Liver (tissue), 9 donors: ENCODE results near the gene ZDHHC11. TPM values are rescaled to one million over a fixed set of nuclear protein-coding genes. Genes with fewer than 3 reads are reported as not detected.
A peak's percentile ranks its signal among the peaks of the same experiment; 100 is the strongest.

Source experiments
- DNase-seq: peaks from one replicate; pipeline ENCODE4 v3.0.0-alpha.2; 2017; ENCODE audit warnings: low spot score
- H3K27ac ChIP-seq, 2 donors: one replicate each; pipeline ENCODE4 v1.7.0; 2013; ENCODE audit warnings: inconsistent platforms in 2 of 2, low read length in 2 of 2, control low read depth in 1 of 2, low read depth in 1 of 2, mild to moderate bottlenecking in 1 of 2
- H3K27me3 ChIP-seq, 4 donors: one replicate each; pipeline versions ENCODE4 v1.6.1 to v1.7.0; 2013; ENCODE audit warnings: low read length in 3 of 4, inconsistent platforms in 1 of 4, mild to moderate bottlenecking in 1 of 4, moderate library complexity in 1 of 4; ENCODE audit not compliant: control insufficient read depth in 4 of 4, insufficient read depth in 4 of 4
- H3K36me3 ChIP-seq, 4 donors: one replicate each; pipeline versions ENCODE4 v1.6.1 to v1.7.0; 2013; ENCODE audit warnings: low read length in 3 of 4, mild to moderate bottlenecking in 3 of 4, low read depth in 1 of 4, moderate library complexity in 1 of 4; ENCODE audit not compliant: control insufficient read depth in 4 of 4, insufficient read depth in 3 of 4
- H3K4me1 ChIP-seq, 4 donors: one replicate each; pipeline versions ENCODE4 v1.6.1 to v1.7.0; 2013; ENCODE audit warnings: low read length in 3 of 4, mild to moderate bottlenecking in 3 of 4, moderate library complexity in 1 of 4; ENCODE audit not compliant: control insufficient read depth in 4 of 4, insufficient read depth in 4 of 4
- H3K4me3 ChIP-seq, 3 donors: one replicate each; pipeline versions ENCODE4 v1.6.1 to v1.7.0; 2013; ENCODE audit warnings: low read length in 3 of 3, control low read depth in 1 of 3, low read depth in 1 of 3, mild to moderate bottlenecking in 1 of 3
- H3K9ac ChIP-seq, 2 donors: one replicate each; pipeline ENCODE4 v1.7.0; 2013; ENCODE audit warnings: low read length in 2 of 2, mild to moderate bottlenecking in 2 of 2, moderate library complexity in 2 of 2, control low read depth in 1 of 2, low read depth in 1 of 2
- H3K9me3 ChIP-seq, 4 donors: one replicate each; pipeline versions ENCODE4 v1.6.1 to v1.7.0; 2013; ENCODE audit warnings: low read length in 3 of 4; ENCODE audit not compliant: control insufficient read depth in 4 of 4
- EGR1 ChIP-seq, 2 donors: IDR thresholded peaks; 2 replicates each; pipeline ENCODE4 v1.6.1; 2016 to 2018; ENCODE audit warnings: antibody characterized with exemption in 2 of 2, low read depth in 2 of 2
- FOXA1 ChIP-seq: IDR thresholded peaks from 2 replicates; pipeline ENCODE4 v1.6.1; 2016; ENCODE audit warnings: antibody characterized with exemption
- FOXA2 ChIP-seq: IDR thresholded peaks from 2 replicates; pipeline ENCODE4 v1.6.1; 2016; ENCODE audit warnings: antibody characterized with exemption
- GABPA ChIP-seq, 2 donors: IDR thresholded peaks in 1 of 2; conservative IDR thresholded peaks in 1 of 2; 2 replicates each; pipeline ENCODE4 v1.6.1; 2016; ENCODE audit warnings: antibody characterized with exemption in 2 of 2, mild to moderate bottlenecking in 1 of 2, moderate library complexity in 1 of 2
- HNF4A ChIP-seq, 2 donors: conservative IDR thresholded peaks; 2 replicates each; pipeline ENCODE4 v1.6.1; 2016; ENCODE audit warnings: antibody characterized with exemption in 2 of 2, mild to moderate bottlenecking in 2 of 2
- HNF4G ChIP-seq: IDR thresholded peaks from 2 replicates; pipeline ENCODE4 v1.6.1; 2016; ENCODE audit warnings: antibody characterized with exemption
- JUND ChIP-seq, 2 donors: IDR thresholded peaks; 2 replicates each; pipeline ENCODE4 v1.6.1; 2016; ENCODE audit warnings: antibody characterized with exemption in 2 of 2
- NR2F2 ChIP-seq: IDR thresholded peaks from 2 replicates; pipeline ENCODE4 v1.6.1; 2016; ENCODE audit warnings: antibody characterized with exemption
- RAD21 ChIP-seq, 2 donors: IDR thresholded peaks; 2 replicates each; pipeline ENCODE4 v1.6.1; 2016; ENCODE audit warnings: antibody characterized with exemption in 2 of 2, mild to moderate bottlenecking in 2 of 2
- RXRA ChIP-seq, 2 donors: IDR thresholded peaks; 2 replicates each; pipeline ENCODE4 v1.6.1; 2017 to 2018; ENCODE audit warnings: antibody characterized with exemption in 2 of 2, mild to moderate bottlenecking in 1 of 2
- SP1 ChIP-seq: IDR thresholded peaks from 2 replicates; pipeline ENCODE4 v1.6.1; 2018; ENCODE audit warnings: antibody characterized with exemption, mild to moderate bottlenecking
- TAF1 ChIP-seq: conservative IDR thresholded peaks from 2 replicates; pipeline ENCODE4 v1.6.1; 2016; ENCODE audit warnings: antibody characterized with exemption, mild to moderate bottlenecking
- YY1 ChIP-seq: IDR thresholded peaks from 2 replicates; pipeline ENCODE4 v1.6.1; 2016; ENCODE audit warnings: antibody characterized with exemption, mild to moderate bottlenecking
- WGBS: extraction: QIAGEN DNeasy Blood & Tissue Kit; methylation state at CpG from one replicate; pipeline ENCODE4 v1.1.7; 2013; 5-methylcytosine and 5-hydroxymethylcytosine counted together
- polyA plus RNA-seq, 2 donors: library from polyadenylated mRNA; stranded (reverse) in 1 of 2; unstranded in 1 of 2; fragments of 200-250 nt in 1 of 2; fragments of >200 nt in 1 of 2; fragmentation: Nextera tagmentation in 1 of 2; extraction: Ambion mirVana in 1 of 2; gene quantifications; one replicate each; pipeline versions ENCODE4 v1.2.1 to v1.2.3, GENCODE V29; 2013 to 2015
- total RNA-seq, 2 donors: library from RNA; depleted of rRNA; stranded (reverse); fragments of >200 nt; gene quantifications; one replicate each; pipeline ENCODE4 v1.2.3, GENCODE V29; 2014
- TF ChIP-seq, protein P1 (sequence below): IDR thresholded peaks from 2 replicates; pipeline ENCODE4 v1.6.1; 2016; ENCODE audit warnings: antibody characterized with exemption
- TF ChIP-seq, protein P2 (sequence below): IDR thresholded peaks from 2 replicates; pipeline ENCODE4 v1.6.1; 2016; ENCODE audit warnings: antibody characterized with exemption, mild to moderate bottlenecking
- TF ChIP-seq, protein P3 (sequence below): fragments of 150-350 bp; IDR thresholded peaks from 2 replicates; pipeline ENCODE4 v1.5.1; 2017; ENCODE audit warnings: improper control_type of control experiment, low read depth, low read length; ENCODE audit not compliant: missing input control
- TF ChIP-seq, protein P4 (sequence below): IDR thresholded peaks from 2 replicates; pipeline ENCODE4 v1.6.1; 2016; ENCODE audit warnings: antibody characterized with exemption
- TF ChIP-seq, protein P5 (sequence below): IDR thresholded peaks from 2 replicates; pipeline ENCODE4 v1.6.1; 2016; ENCODE audit warnings: antibody characterized with exemption
- donor health status: healthy.
- donor health status: healthy.
- donor health status: healthy.
- donor health status: healthy.
- donor health status: healthy.

The ZDHHC11 gene
- total and polyA plus RNA-seq, 4 donors: 0.93 to 3.2 (median 1.3) TPM

DNA sequence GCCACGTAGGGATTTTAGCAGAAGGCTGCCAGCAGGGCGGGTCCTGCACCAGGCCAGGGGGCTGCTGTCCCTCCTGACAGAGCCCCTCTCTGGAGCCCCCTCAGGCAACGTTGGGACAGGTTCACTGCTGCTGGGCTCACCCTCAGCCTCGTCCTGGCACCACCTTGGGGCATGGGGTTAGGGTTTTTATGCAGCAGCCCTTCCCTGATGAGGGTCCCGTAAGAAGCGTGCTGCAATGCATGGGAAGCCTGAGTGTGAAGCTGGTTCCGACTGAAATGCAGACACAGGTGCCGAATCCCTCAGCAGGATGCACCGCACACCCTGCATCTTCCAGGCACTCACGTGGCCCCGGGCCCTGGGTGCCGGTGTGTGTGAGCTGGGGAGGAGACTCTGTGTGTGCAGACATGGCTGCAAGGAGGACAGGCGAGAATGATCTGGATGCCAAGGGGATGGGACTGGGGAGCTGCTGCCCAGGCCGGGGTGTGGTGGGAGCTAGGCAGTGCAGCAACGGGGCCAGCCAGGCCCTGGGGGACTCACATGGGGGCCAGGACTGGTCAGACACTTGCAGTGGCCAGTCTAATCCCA is 93.3 kb downstream of the ZDHHC11 start:
- no peaks in the 10 kb centered on the region for H3K9me3 ChIP-seq
- 86% methylated on average over 15 of the region's 15 CpGs for WGBS
- peak overlapping the region in 1 of 2 donors; percentile 4 for H3K27ac ChIP-seq
- no peaks in the 10 kb centered on the region for H3K27me3 ChIP-seq
- H3K4me1 ChIP-seq: peaks cover 2 to 30% (median 15%) of the 10 kb centered on the region in 4 donors
- no peak overlapping the region for H3K9ac ChIP-seq
- no peak for DNase-seq
- TF ChIP-seq EGR1 (IDR thresholded peaks at IDR 0.05; ENCODE audit: low read depth in 2 of 2) (no peak), RXRA (IDR thresholded peaks at IDR 0.05) (no peak)
- H3K36me3 ChIP-seq: no peaks in the 10 kb centered on the region
- no peak overlapping the region for H3K4me3 ChIP-seq

DNA sequence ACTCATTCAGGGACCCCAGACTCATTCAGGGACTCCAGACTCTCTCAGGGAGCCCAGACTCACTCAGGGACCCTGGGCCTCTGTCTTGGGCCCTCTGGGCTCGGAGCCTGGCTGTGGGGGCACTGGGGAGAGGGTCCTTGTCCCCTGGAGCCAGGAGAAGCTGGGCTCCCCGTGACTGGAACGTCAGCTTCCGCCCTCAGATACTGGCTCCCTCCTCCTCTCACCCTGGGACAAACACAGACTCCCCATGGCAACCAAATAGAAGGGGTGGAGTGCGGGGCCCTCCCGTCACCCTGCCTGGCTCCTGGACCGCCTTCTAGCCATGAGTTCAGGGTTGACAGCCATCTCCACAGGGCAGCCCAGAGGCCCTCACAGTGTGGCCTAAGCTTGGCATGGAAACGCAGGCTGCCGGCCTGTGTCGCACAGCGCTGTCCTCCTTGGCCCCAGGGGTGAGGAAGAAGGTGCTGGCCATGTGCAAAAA is 93.9 kb downstream of the ZDHHC11 start:
- H3K27ac ChIP-seq: no peak overlapping the region

More for the DNA sequence above, 93.9 kb downstream of the ZDHHC11 start:
- TF ChIP-seq FOXA1 (no peak), NR2F2 (no peak), HNF4G (no peak), TAF1 (no peak), RXRA (IDR thresholded peaks at IDR 0.05) (no peak), SP1 (no peak), YY1 (no peak), JUND (IDR thresholded peaks at IDR 0.05) (no peak), GABPA (IDR thresholded peaks at IDR 0.05 in 1 of 2, conservative IDR thresholded peaks at IDR 0.05 in 1 of 2) (no peak), HNF4A (conservative IDR thresholded peaks at IDR 0.05) (no peak), EGR1 (IDR thresholded peaks at IDR 0.05; ENCODE audit: low read depth in 2 of 2) (no peak), RAD21 (IDR thresholded peaks at IDR 0.05) (no peak), FOXA2 (no peak)
- TF ChIP-seq, protein P1, sequence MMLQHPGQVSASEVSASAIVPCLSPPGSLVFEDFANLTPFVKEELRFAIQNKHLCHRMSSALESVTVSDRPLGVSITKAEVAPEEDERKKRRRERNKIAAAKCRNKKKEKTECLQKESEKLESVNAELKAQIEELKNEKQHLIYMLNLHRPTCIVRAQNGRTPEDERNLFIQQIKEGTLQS: no peak
- TF ChIP-seq, protein P2, sequence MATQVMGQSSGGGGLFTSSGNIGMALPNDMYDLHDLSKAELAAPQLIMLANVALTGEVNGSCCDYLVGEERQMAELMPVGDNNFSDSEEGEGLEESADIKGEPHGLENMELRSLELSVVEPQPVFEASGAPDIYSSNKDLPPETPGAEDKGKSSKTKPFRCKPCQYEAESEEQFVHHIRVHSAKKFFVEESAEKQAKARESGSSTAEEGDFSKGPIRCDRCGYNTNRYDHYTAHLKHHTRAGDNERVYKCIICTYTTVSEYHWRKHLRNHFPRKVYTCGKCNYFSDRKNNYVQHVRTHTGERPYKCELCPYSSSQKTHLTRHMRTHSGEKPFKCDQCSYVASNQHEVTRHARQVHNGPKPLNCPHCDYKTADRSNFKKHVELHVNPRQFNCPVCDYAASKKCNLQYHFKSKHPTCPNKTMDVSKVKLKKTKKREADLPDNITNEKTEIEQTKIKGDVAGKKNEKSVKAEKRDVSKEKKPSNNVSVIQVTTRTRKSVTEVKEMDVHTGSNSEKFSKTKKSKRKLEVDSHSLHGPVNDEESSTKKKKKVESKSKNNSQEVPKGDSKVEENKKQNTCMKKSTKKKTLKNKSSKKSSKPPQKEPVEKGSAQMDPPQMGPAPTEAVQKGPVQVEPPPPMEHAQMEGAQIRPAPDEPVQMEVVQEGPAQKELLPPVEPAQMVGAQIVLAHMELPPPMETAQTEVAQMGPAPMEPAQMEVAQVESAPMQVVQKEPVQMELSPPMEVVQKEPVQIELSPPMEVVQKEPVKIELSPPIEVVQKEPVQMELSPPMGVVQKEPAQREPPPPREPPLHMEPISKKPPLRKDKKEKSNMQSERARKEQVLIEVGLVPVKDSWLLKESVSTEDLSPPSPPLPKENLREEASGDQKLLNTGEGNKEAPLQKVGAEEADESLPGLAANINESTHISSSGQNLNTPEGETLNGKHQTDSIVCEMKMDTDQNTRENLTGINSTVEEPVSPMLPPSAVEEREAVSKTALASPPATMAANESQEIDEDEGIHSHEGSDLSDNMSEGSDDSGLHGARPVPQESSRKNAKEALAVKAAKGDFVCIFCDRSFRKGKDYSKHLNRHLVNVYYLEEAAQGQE: no peak
- TF ChIP-seq, protein P3, sequence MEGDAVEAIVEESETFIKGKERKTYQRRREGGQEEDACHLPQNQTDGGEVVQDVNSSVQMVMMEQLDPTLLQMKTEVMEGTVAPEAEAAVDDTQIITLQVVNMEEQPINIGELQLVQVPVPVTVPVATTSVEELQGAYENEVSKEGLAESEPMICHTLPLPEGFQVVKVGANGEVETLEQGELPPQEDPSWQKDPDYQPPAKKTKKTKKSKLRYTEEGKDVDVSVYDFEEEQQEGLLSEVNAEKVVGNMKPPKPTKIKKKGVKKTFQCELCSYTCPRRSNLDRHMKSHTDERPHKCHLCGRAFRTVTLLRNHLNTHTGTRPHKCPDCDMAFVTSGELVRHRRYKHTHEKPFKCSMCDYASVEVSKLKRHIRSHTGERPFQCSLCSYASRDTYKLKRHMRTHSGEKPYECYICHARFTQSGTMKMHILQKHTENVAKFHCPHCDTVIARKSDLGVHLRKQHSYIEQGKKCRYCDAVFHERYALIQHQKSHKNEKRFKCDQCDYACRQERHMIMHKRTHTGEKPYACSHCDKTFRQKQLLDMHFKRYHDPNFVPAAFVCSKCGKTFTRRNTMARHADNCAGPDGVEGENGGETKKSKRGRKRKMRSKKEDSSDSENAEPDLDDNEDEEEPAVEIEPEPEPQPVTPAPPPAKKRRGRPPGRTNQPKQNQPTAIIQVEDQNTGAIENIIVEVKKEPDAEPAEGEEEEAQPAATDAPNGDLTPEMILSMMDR: no peak
- TF ChIP-seq, protein P4, sequence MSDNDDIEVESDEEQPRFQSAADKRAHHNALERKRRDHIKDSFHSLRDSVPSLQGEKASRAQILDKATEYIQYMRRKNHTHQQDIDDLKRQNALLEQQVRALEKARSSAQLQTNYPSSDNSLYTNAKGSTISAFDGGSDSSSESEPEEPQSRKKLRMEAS: no peak
- TF ChIP-seq, protein P5, sequence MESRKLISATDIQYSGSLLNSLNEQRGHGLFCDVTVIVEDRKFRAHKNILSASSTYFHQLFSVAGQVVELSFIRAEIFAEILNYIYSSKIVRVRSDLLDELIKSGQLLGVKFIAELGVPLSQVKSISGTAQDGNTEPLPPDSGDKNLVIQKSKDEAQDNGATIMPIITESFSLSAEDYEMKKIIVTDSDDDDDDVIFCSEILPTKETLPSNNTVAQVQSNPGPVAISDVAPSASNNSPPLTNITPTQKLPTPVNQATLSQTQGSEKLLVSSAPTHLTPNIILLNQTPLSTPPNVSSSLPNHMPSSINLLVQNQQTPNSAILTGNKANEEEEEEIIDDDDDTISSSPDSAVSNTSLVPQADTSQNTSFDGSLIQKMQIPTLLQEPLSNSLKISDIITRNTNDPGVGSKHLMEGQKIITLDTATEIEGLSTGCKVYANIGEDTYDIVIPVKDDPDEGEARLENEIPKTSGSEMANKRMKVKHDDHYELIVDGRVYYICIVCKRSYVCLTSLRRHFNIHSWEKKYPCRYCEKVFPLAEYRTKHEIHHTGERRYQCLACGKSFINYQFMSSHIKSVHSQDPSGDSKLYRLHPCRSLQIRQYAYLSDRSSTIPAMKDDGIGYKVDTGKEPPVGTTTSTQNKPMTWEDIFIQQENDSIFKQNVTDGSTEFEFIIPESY: no peak
- no peak overlapping the region for H3K4me3 ChIP-seq
- H3K27me3 ChIP-seq: no peaks in the 10 kb centered on the region
- H3K36me3 ChIP-seq: no peaks in the 10 kb centered on the region
- no peak for DNase-seq
- no peaks in the 10 kb centered on the region for H3K9me3 ChIP-seq
- H3K4me1 ChIP-seq: peaks cover 2 to 30% (median 15%) of the 10 kb centered on the region in 4 donors
- 62% methylated on average over 11 of the region's 11 CpGs for WGBS
- no peak overlapping the region for H3K9ac ChIP-seq
